ENCODE measurements around the gene LLGL2. TPM values are rescaled to one million over a fixed set of nuclear protein-coding genes. Genes with fewer than 3 reads are reported as not detected.
A peak's percentile ranks its signal among the peaks of the same experiment; 100 is the strongest.
"Not testable (repeated sequence)": the region's sequence is repeated elsewhere in the genome, so short reads cannot be mapped to it uniquely, and the experiment has no call there.

Gene LLGL2
- total RNA-seq, 1 donor from 2014 or later = 34.4 TPM

GRCh38 chr17:75516619-75517296 lies 8.7 kb upstream of the LLGL2 start:
- TF ChIP-seq, protein P1, sequence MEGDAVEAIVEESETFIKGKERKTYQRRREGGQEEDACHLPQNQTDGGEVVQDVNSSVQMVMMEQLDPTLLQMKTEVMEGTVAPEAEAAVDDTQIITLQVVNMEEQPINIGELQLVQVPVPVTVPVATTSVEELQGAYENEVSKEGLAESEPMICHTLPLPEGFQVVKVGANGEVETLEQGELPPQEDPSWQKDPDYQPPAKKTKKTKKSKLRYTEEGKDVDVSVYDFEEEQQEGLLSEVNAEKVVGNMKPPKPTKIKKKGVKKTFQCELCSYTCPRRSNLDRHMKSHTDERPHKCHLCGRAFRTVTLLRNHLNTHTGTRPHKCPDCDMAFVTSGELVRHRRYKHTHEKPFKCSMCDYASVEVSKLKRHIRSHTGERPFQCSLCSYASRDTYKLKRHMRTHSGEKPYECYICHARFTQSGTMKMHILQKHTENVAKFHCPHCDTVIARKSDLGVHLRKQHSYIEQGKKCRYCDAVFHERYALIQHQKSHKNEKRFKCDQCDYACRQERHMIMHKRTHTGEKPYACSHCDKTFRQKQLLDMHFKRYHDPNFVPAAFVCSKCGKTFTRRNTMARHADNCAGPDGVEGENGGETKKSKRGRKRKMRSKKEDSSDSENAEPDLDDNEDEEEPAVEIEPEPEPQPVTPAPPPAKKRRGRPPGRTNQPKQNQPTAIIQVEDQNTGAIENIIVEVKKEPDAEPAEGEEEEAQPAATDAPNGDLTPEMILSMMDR (IDR thresholded peaks at IDR 0.05; ENCODE audit: unreplicated experiment) = no peak
- Mint-ChIP-seq H3K36me3 (ENCODE audit: low read depth, unreplicated experiment) (peaks cover 11% of the 10 kb centered on the region), H3K27me3 (ENCODE audit: unreplicated experiment) (peaks cover 8% of the 10 kb centered on the region), H3K9me3 (ENCODE audit: unreplicated experiment) (no peaks in the 10 kb centered on the region), H3K4me3 (ENCODE audit: unreplicated experiment) (peak overlapping the region; percentile 91), H3K4me1 (ENCODE audit: unreplicated experiment) (peaks cover 25% of the 10 kb centered on the region), H3K27ac (ENCODE audit: unreplicated experiment) (no peak overlapping the region)
- peak; percentile 40 for DNase-seq (ENCODE audit: low spot score)

- Mint-ChIP-seq H3K9me3 (ENCODE audit: unreplicated experiment) (no peaks in the 10 kb centered on the region), H3K36me3 (ENCODE audit: low read depth, unreplicated experiment) (peaks cover 12% of the 10 kb centered on the region), H3K27ac (ENCODE audit: unreplicated experiment) (peak overlapping the region; percentile 22), H3K4me3 (ENCODE audit: unreplicated experiment) (peak overlapping the region; percentile 91), H3K4me1 (ENCODE audit: unreplicated experiment) (peaks cover 25% of the 10 kb centered on the region), H3K27me3 (ENCODE audit: unreplicated experiment) (peaks cover 8% of the 10 kb centered on the region)
- DNase-seq (ENCODE audit: low spot score) = no peak
- TF ChIP-seq, protein P1 (IDR thresholded peaks at IDR 0.05; ENCODE audit: unreplicated experiment) = peak; percentile 13
Measured at GRCh38 chr17:75517297-75517865, 8.1 kb upstream of the LLGL2 start.

DNA sequence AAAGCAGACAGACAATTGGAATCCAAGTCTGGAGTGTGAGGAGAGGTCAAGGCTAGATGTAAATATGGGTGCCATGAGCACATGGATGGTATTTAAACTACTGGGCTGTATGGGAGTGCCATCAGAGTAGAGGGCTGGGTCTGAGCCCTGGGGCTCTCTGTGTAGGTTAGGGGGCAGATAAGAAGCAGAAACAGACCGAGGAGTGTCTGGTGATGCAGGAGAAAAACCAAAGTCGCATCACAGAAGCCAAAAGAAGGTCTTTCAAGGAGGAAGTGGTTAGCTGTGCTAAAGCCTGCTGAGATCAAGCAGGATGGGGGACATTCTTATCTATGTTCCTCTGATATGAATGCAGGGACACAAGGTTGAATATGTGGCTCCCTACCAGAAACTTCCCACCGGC lies 7.3 kb upstream of the LLGL2 start:
- TF ChIP-seq, protein P1 (IDR thresholded peaks at IDR 0.05; ENCODE audit: unreplicated experiment) = no peak
- Mint-ChIP-seq H3K4me1 (ENCODE audit: unreplicated experiment) (peaks cover 21% of the 10 kb centered on the region), H3K4me3 (ENCODE audit: unreplicated experiment) (peak overlapping the region; percentile 91), H3K36me3 (ENCODE audit: low read depth, unreplicated experiment) (peaks cover 16% of the 10 kb centered on the region), H3K9me3 (ENCODE audit: unreplicated experiment) (no peaks in the 10 kb centered on the region), H3K27me3 (ENCODE audit: unreplicated experiment) (peaks cover 8% of the 10 kb centered on the region), H3K27ac (ENCODE audit: unreplicated experiment) (no peak overlapping the region)
- no peak for DNase-seq (ENCODE audit: low spot score)

DNA sequence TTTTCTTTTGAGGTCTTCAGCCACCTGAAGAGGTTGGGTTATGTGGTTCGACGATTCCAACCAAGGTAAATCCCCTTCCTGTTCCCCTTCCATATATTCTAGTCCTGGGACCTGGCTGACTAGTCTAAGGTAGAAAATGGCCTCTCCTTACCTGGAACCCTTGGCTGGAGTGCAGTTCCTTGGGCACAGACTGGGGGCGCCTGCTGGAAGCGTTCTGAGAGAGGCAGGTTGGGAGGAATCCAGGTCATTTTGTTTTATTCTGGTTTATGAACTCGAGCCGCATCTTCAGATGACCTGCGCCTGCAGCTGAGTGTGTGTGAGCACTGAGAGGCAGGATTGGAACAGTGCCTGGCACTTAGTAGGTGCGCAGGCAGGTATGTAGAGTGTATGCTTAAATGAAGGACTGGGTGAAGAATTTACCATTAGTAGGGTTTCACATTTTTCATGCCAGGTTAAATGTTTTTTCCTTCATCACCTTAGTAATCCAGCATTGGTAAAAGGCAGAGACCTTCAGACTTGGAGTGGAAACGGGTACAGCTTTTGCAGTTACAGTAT lies 6.4 kb upstream of the LLGL2 start:
- no peak overlapping the region for H3K27ac Mint-ChIP-seq (ENCODE audit: unreplicated experiment)
- TF ChIP-seq, protein P1 (IDR thresholded peaks at IDR 0.05; ENCODE audit: unreplicated experiment) = no peak
- H3K27me3 Mint-ChIP-seq (ENCODE audit: unreplicated experiment) = peaks cover 6% of the 10 kb centered on the region
- H3K9me3 Mint-ChIP-seq (ENCODE audit: unreplicated experiment) = no peaks in the 10 kb centered on the region
- peaks cover 13% of the 10 kb centered on the region for H3K4me1 Mint-ChIP-seq (ENCODE audit: unreplicated experiment)
- H3K4me3 Mint-ChIP-seq (ENCODE audit: unreplicated experiment) = no peak overlapping the region
- H3K36me3 Mint-ChIP-seq (ENCODE audit: low read depth, unreplicated experiment) = peaks cover 16% of the 10 kb centered on the region
- no peak for DNase-seq (ENCODE audit: low spot score)

GRCh38 chr17:75520413-75520812 lies 5.1 kb upstream of the LLGL2 start:
- H3K9me3 Mint-ChIP-seq (ENCODE audit: unreplicated experiment); H3K27me3 Mint-ChIP-seq (ENCODE audit: unreplicated experiment); H3K27ac Mint-ChIP-seq (ENCODE audit: unreplicated experiment); H3K4me3 Mint-ChIP-seq (ENCODE audit: unreplicated experiment); DNase-seq (ENCODE audit: low spot score): not testable (repeated sequence)
- H3K36me3 Mint-ChIP-seq (ENCODE audit: low read depth, unreplicated experiment) = peaks cover 16% of the 10 kb centered on the region
- peaks cover 12% of the 10 kb centered on the region for H3K4me1 Mint-ChIP-seq (ENCODE audit: unreplicated experiment)

All from endothelial cell (in vitro differentiated cells).